ENCODE results near the gene VCAM1.

DNA sequence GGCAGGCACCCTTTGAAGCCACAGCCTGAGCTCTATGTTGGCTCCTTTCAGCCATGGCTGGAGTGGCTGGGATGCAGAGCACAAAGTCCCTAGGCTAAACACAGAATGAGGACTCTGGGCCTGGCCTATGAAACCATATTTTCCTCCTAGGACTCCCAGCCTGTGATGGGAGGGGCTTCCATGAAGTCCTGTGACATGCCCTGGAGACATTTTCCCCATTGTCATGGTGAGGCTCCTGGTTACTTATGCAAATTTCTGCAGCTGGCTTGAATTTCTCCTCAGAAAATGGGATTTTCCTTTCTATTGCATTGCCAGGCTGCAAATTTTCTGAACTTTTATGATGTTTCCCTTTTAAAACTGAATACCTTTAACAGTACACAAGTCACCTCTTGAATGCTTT, 61.3 kb downstream of the VCAM1 start:
- TF ChIP-seq, protein P1, sequence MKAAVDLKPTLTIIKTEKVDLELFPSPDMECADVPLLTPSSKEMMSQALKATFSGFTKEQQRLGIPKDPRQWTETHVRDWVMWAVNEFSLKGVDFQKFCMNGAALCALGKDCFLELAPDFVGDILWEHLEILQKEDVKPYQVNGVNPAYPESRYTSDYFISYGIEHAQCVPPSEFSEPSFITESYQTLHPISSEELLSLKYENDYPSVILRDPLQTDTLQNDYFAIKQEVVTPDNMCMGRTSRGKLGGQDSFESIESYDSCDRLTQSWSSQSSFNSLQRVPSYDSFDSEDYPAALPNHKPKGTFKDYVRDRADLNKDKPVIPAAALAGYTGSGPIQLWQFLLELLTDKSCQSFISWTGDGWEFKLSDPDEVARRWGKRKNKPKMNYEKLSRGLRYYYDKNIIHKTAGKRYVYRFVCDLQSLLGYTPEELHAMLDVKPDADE (IDR thresholded peaks at IDR 0.05): no peak
- TF ChIP-seq, protein P2, sequence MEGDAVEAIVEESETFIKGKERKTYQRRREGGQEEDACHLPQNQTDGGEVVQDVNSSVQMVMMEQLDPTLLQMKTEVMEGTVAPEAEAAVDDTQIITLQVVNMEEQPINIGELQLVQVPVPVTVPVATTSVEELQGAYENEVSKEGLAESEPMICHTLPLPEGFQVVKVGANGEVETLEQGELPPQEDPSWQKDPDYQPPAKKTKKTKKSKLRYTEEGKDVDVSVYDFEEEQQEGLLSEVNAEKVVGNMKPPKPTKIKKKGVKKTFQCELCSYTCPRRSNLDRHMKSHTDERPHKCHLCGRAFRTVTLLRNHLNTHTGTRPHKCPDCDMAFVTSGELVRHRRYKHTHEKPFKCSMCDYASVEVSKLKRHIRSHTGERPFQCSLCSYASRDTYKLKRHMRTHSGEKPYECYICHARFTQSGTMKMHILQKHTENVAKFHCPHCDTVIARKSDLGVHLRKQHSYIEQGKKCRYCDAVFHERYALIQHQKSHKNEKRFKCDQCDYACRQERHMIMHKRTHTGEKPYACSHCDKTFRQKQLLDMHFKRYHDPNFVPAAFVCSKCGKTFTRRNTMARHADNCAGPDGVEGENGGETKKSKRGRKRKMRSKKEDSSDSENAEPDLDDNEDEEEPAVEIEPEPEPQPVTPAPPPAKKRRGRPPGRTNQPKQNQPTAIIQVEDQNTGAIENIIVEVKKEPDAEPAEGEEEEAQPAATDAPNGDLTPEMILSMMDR (conservative IDR thresholded peaks at IDR 0.05; ENCODE audit: low read depth in 2 of 2): no peak
- TF ChIP-seq, protein P3, sequence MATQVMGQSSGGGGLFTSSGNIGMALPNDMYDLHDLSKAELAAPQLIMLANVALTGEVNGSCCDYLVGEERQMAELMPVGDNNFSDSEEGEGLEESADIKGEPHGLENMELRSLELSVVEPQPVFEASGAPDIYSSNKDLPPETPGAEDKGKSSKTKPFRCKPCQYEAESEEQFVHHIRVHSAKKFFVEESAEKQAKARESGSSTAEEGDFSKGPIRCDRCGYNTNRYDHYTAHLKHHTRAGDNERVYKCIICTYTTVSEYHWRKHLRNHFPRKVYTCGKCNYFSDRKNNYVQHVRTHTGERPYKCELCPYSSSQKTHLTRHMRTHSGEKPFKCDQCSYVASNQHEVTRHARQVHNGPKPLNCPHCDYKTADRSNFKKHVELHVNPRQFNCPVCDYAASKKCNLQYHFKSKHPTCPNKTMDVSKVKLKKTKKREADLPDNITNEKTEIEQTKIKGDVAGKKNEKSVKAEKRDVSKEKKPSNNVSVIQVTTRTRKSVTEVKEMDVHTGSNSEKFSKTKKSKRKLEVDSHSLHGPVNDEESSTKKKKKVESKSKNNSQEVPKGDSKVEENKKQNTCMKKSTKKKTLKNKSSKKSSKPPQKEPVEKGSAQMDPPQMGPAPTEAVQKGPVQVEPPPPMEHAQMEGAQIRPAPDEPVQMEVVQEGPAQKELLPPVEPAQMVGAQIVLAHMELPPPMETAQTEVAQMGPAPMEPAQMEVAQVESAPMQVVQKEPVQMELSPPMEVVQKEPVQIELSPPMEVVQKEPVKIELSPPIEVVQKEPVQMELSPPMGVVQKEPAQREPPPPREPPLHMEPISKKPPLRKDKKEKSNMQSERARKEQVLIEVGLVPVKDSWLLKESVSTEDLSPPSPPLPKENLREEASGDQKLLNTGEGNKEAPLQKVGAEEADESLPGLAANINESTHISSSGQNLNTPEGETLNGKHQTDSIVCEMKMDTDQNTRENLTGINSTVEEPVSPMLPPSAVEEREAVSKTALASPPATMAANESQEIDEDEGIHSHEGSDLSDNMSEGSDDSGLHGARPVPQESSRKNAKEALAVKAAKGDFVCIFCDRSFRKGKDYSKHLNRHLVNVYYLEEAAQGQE (IDR thresholded peaks at IDR 0.05; ENCODE audit: unreplicated experiment): no peak
- TF ChIP-seq JUNB (IDR thresholded peaks at IDR 0.05; ENCODE audit: unreplicated experiment): no peak
- TF ChIP-seq POLR2AphosphoS5 (IDR thresholded peaks at IDR 0.05; ENCODE audit: low read depth): no peak
- TF ChIP-seq EZH2 (IDR thresholded peaks at IDR 0.05; ENCODE audit: low read depth, unreplicated experiment): no peak
- TF ChIP-seq EZH2phosphoT487 (IDR thresholded peaks at IDR 0.05; ENCODE audit: unreplicated experiment): no peak
- TF ChIP-seq, protein P4, sequence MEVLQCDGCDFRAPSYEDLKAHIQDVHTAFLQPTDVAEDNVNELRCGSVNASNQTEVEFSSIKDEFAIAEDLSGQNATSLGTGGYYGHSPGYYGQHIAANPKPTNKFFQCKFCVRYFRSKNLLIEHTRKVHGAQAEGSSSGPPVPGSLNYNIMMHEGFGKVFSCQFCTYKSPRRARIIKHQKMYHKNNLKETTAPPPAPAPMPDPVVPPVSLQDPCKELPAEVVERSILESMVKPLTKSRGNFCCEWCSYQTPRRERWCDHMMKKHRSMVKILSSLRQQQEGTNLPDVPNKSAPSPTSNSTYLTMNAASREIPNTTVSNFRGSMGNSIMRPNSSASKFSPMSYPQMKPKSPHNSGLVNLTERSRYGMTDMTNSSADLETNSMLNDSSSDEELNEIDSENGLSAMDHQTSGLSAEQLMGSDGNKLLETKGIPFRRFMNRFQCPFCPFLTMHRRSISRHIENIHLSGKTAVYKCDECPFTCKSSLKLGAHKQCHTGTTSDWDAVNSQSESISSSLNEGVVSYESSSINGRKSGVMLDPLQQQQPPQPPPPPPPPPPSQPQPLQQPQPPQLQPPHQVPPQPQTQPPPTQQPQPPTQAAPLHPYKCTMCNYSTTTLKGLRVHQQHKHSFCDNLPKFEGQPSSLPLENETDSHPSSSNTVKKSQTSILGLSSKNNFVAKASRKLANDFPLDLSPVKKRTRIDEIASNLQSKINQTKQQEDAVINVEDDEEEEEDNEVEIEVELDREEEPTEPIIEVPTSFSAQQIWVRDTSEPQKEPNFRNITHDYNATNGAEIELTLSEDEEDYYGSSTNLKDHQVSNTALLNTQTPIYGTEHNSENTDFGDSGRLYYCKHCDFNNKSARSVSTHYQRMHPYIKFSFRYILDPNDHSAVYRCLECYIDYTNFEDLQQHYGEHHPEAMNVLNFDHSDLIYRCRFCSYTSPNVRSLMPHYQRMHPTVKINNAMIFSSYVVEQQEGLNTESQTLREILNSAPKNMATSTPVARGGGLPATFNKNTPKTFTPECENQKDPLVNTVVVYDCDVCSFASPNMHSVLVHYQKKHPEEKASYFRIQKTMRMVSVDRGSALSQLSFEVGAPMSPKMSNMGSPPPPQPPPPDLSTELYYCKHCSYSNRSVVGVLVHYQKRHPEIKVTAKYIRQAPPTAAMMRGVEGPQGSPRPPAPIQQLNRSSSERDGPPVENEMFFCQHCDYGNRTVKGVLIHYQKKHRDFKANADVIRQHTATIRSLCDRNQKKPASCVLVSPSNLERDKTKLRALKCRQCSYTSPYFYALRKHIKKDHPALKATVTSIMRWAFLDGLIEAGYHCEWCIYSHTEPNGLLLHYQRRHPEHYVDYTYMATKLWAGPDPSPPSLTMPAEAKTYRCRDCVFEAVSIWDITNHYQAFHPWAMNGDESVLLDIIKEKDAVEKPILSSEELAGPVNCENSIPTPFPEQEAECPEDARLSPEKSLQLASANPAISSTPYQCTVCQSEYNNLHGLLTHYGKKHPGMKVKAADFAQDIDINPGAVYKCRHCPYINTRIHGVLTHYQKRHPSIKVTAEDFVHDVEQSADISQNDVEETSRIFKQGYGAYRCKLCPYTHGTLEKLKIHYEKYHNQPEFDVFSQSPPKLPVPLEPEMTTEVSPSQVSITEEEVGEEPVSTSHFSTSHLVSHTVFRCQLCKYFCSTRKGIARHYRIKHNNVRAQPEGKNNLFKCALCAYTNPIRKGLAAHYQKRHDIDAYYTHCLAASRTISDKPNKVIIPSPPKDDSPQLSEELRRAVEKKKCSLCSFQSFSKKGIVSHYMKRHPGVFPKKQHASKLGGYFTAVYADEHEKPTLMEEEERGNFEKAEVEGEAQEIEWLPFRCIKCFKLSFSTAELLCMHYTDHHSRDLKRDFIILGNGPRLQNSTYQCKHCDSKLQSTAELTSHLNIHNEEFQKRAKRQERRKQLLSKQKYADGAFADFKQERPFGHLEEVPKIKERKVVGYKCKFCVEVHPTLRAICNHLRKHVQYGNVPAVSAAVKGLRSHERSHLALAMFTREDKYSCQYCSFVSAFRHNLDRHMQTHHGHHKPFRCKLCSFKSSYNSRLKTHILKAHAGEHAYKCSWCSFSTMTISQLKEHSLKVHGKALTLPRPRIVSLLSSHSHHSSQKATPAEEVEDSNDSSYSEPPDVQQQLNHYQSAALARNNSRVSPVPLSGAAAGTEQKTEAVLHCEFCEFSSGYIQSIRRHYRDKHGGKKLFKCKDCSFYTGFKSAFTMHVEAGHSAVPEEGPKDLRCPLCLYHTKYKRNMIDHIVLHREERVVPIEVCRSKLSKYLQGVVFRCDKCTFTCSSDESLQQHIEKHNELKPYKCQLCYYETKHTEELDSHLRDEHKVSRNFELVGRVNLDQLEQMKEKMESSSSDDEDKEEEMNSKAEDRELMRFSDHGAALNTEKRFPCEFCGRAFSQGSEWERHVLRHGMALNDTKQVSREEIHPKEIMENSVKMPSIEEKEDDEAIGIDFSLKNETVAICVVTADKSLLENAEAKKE (CRISPR knock-in tag; IDR thresholded peaks at IDR 0.05): no peak
- TF ChIP-seq STAT1 (IDR thresholded peaks at IDR 0.05; ENCODE audit: unreplicated experiment): no peak
- TF ChIP-seq CREB1 (CRISPR knock-in tag; IDR thresholded peaks at IDR 0.05; ENCODE audit: low read depth): no peak
- no peak for TF ChIP-seq NANOG (IDR thresholded peaks at IDR 0.05; ENCODE audit: borderline replicate concordance)
- TF ChIP-seq ZNF114 (CRISPR knock-in tag; IDR thresholded peaks at IDR 0.05): no peak
- TF ChIP-seq ZNF331 (CRISPR knock-in tag; IDR thresholded peaks at IDR 0.05; ENCODE audit: low read depth): no peak
